ENCODE results near the gene CXCR2. TPM values are rescaled to one million over a fixed set of nuclear protein-coding genes. Genes with fewer than 3 reads are reported as not detected.

Gene CXCR2
- total and polyA plus RNA-seq, 2 of the 8 experiments (the other 6 are each of a cell fraction or from before 2014, with no cell fraction given): 1.4 to 1.6 TPM

DNA sequence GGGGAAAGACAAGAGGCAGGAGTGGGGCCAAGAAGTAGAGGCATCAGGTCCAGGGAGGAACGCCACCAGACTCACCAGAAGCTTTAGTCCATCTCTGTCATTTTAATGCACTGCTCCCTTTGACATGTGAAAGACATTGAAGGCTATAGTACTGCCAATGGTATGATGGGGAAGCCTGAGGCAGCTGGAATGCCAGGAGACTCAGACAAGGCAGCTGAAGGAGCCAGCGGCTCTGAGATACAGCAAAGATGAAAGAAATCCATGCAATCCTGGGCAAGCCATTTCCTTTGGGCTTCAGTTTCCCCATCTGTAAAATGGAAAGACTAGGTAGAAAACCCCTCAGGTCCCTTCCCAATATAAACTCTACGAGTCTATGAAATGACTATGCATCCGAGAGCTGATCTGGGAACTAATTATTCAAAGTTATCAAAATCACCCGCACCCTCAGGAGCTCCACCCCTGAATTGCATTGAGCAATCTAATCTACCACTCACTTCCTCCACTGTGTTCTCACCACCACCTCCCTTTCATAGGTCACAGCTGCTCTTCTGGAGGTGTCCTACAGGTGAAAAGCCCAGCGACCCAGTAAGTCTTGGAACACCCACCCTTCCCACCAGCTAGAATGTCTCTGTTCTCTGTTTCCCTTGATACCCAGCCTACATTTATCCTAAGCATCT, 3.1 kb downstream of the CXCR2 start (continued):
- no peak for TF ChIP-seq BACH1 (IDR thresholded peaks at IDR 0.05; ENCODE audit: low read length)
